GM12891 (cell line): ENCODE data around the gene CLK3.

Experiments used
- DNase-seq: peaks from one replicate; pipeline ENCODE4 v3.0.0; 2011; ENCODE audit warnings: low spot score; ENCODE audit not compliant: insufficient read length
- FAIRE-seq: peaks from 2 replicates; lab custom pipeline; 2011; peaks lifted over from hg19 to GRCh38; lab: Jason Lieb, UNC
- PAX5 ChIP-seq: IDR thresholded peaks from 2 replicates; pipeline ENCODE4 v1.6.1; 2011; ENCODE audit warnings: low read length, moderate library complexity, mild to moderate bottlenecking; ENCODE audit not compliant: insufficient read depth, severe bottlenecking
- POLR2A ChIP-seq: IDR thresholded peaks from 2 replicates; pipeline ENCODE4 v1.6.1; 2011; ENCODE audit warnings: low read depth, low read length, control low read depth
- POLR2AphosphoS5 ChIP-seq: IDR thresholded peaks from 2 replicates; pipeline ENCODE4 v1.6.1; 2011; ENCODE audit warnings: low read depth, low read length, control low read depth
- POU2F2 ChIP-seq: IDR thresholded peaks from 2 replicates; pipeline ENCODE4 v1.6.1; 2011; ENCODE audit warnings: low read depth, mild to moderate bottlenecking, control low read depth, low read length, moderate library complexity
- SPI1 ChIP-seq: IDR thresholded peaks from 2 replicates; pipeline ENCODE4 v1.6.1; 2011; ENCODE audit warnings: low read depth, low read length, control low read depth
- TAF1 ChIP-seq: IDR thresholded peaks from 2 replicates; pipeline ENCODE4 v1.6.1; 2011; ENCODE audit warnings: low read depth, low read length, control low read depth

CLK3 gene

DNA sequence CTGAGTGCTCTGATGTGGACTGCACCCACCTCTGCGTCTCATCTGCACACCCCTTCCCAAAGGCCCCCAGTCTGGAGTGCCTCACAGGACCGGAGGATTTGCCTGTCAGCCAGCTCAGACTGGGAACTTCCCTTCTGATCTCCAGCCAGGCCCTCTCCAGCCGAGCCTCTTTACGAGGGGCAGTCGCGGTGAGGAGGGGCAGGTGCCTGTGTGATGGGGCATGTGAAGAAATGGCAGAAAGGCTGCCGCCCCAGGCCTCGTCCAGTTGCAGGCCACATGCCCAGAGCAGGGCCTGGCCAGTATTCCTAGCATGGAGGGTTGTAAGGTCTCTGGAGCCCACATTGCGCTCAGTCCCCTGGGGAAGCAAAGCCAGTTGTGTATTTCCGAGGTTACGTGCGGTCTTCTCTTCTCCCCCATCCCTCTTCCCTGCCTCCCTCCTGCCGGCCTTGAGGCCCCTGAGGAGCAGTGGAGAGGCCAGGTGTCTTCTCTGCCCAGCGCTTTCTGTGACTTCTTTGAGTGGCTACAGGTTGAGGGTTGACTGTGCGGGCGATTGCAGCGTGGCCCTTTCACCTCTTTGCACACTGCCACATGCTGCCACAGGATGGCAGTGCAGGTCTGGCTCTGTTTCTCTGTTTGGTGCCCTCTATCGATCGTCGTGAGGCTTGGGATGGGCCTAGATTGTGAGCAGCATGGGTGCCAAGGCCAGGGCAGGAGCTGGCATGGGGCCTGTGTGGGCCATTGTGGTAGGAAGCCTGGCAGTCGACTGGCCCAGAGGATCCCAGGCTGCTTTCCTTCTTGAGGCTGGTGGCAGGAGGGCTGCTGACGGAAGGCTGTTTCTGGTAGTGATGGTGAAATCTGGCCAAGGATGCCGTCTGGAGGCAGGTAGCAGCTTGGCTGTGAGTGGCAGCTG lies 5.3 kb downstream of the CLK3 start:
- DNase-seq, result peak; percentile 87
- peak; percentile 93 for FAIRE-seq
- TF ChIP-seq POLR2A (no peak), PAX5 (no peak), TAF1 (no peak), SPI1 (no peak), POU2F2 (0 out of 2 replicates have a peak, but pooled peaks have one; percentile 56), POLR2AphosphoS5 (no peak)

DNA sequence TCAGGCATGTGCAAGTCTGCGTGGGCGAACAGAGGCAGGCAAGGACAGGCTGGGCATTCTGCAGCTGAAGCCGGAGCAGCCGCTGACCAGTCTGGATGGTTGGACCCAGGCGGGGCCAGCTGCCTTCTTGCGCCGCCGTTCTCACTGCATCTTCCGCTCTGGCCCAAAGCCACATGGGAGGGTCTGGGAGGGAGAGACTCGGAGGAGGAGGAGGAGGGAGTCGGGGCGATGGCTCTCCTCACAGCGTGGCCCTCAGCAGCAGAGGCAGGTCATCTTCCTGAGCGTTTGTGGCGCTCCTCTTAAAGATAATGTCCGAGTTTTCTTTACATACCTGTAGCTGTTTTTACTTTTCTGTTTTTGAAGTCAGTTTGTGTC lies 5.9 kb downstream of the CLK3 start:
- DNase-seq, result no peak
- TF ChIP-seq POLR2A (no peak), POU2F2 (no peak), TAF1 (no peak), POLR2AphosphoS5 (no peak), PAX5 (no peak), SPI1 (no peak)
- FAIRE-seq, result no peak

GRCh38 chr15:74621936-74622335 lies 6.3 kb downstream of the CLK3 start:
- no peak for DNase-seq
- no peak for FAIRE-seq
- no peak for TF ChIP-seq SPI1
- no peak for TF ChIP-seq PAX5
- TF ChIP-seq POU2F2, result no peak
- no peak for TF ChIP-seq TAF1
- TF ChIP-seq POLR2AphosphoS5, result no peak
- TF ChIP-seq POLR2A, result no peak

DNA sequence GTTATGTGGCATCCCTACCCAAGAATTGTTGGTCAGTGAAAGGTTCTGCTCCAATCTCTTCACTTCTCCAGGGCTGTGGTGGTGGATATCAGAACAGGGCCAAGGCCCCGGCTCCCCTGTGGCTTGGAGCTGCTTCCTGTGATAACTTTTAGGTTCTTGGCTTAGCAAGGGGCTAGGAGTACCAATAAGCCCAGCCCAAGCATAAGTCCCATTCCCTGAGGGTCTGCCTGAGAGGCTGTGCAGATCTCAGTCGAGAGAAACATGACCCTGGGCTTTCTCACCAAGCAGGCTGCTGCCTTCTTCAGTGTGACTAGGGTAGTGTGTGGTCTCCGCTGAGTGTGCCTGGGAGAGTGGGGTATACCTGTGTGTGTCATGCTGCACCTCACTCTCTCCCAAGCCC lies 7.1 kb downstream of the CLK3 start:
- DNase-seq, result no peak
- no peak for FAIRE-seq

GRCh38 chr15:74624020-74624602 lies 8.5 kb downstream of the CLK3 start:
- DNase-seq (no peak), FAIRE-seq (no peak)
- TF ChIP-seq PAX5, result no peak

More for the DNA sequence above, 7.1 kb downstream of the CLK3 start:
- TF ChIP-seq POU2F2 (no peak), POLR2AphosphoS5 (peak; percentile 41; the same call in 1 of the 2 replicates)

- TF ChIP-seq POLR2A, result no peak
- no peak for TF ChIP-seq POLR2AphosphoS5
- no peak for TF ChIP-seq POU2F2
- TF ChIP-seq SPI1, result no peak
- TF ChIP-seq TAF1, result no peak
- no peak for TF ChIP-seq PAX5
- no peak for DNase-seq
- FAIRE-seq, result no peak
Observed at GRCh38 chr15:74625693-74626092, 10.1 kb downstream of the CLK3 start.

DNA sequence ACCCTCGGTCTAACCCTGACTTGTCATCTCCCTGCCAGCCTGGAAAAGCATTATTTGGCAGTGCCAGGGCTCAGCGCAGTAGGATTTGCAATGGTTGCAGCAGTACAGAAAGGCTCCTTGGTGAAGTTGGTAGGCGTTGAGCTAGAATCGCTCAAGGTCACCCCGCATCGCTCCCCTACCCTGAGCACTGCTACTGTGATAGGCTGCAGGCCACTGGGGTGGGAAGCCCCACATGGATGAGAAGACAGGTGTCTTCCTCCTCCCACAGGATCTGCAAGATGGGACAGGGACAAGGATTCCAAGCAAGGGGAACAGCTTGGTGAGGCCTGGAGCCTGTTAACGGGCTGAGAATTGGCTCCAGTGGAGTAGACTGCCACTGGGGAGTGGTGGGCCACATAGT lies 10.7 kb downstream of the CLK3 start:
- peak; percentile 78 for FAIRE-seq

GRCh38 chr15:74626752-74627692 lies 11.4 kb downstream of the CLK3 start:
- FAIRE-seq (peak; percentile 95), DNase-seq (peak; percentile 47)
- TF ChIP-seq POLR2AphosphoS5, result no peak
- 0 out of 2 replicates have a peak, but pooled peaks have one; percentile 27 for TF ChIP-seq POU2F2
- TF ChIP-seq TAF1, result no peak
- no peak for TF ChIP-seq POLR2A
- peak; percentile 74 for TF ChIP-seq SPI1

More for the DNA sequence above, 10.7 kb downstream of the CLK3 start:
- DNase-seq, result no peak
- no peak for TF ChIP-seq POU2F2
- TF ChIP-seq POLR2A, result no peak
- no peak for TF ChIP-seq SPI1
- TF ChIP-seq TAF1, result no peak
- TF ChIP-seq PAX5, result no peak
- no peak for TF ChIP-seq POLR2AphosphoS5

DNA sequence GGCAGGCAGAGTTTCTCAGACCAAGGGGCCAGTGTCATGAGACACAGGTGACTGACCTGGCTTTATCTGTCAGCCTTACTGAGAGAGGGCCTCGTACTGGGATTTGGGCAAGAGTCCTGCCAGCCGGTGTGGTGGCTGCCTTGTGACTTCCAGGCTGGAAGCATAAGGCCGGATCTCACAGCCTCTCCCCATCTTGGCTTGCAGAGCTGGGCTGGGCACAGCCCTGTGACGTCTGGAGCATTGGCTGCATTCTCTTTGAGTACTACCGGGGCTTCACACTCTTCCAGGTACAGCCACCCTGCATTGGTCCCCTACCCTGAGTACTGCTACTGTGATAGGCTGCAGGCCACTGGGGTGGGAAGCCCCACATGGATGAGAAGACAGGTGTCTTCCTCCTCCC lies 12.1 kb downstream of the CLK3 start:
- no peak for FAIRE-seq
- no peak for DNase-seq
- TF ChIP-seq POLR2A (no peak), POU2F2 (no peak), SPI1 (no peak), PAX5 (no peak), TAF1 (no peak), POLR2AphosphoS5 (no peak)
